Kidney epithelial cell (primary cell): ENCODE measurements around the gene MED4. TPM values are rescaled to one million over a fixed set of nuclear protein-coding genes. Genes with fewer than 3 reads are reported as not detected.

Experiments used
- DNase-seq: peaks from one replicate; pipeline ENCODE4 v3.0.0-alpha.2; 2010; ENCODE audit warnings: low read depth
- H3K27me3 ChIP-seq: 2 replicates; pipeline ENCODE4 v1.6.0; 2011; ENCODE audit warnings: low read length; ENCODE audit not compliant: control insufficient read depth, insufficient read depth
- H3K36me3 ChIP-seq: 2 replicates; pipeline ENCODE4 v1.5.1; 2011; ENCODE audit warnings: low read length; ENCODE audit not compliant: control insufficient read depth, insufficient read depth
- H3K4me3 ChIP-seq: 2 replicates; pipeline ENCODE4 v1.5.1; 2011; ENCODE audit warnings: low read depth, mild to moderate bottlenecking, control low read depth, low read length
- total RNA-seq: library from RNA; depleted of rRNA; stranded (reverse); fragments of >200 nt; gene quantifications from 2 replicates; pipeline ENCODE4 v1.2.3, GENCODE V29; 2015
- TF ChIP-seq, protein P1 (sequence below): IDR thresholded peaks from 2 replicates; pipeline ENCODE4 v1.5.1; 2011; ENCODE audit warnings: mild to moderate bottlenecking, moderate library complexity, low read length, control low read depth, inconsistent platforms; ENCODE audit not compliant: insufficient read depth, poor library complexity, severe bottlenecking

The MED4 gene
- total RNA-seq, 1 donor from 2014 or later, result 39.2 TPM

GRCh38 chr13:48110132-48110868 is 15.4 kb upstream of the MED4 start:
- TF ChIP-seq, protein P1, sequence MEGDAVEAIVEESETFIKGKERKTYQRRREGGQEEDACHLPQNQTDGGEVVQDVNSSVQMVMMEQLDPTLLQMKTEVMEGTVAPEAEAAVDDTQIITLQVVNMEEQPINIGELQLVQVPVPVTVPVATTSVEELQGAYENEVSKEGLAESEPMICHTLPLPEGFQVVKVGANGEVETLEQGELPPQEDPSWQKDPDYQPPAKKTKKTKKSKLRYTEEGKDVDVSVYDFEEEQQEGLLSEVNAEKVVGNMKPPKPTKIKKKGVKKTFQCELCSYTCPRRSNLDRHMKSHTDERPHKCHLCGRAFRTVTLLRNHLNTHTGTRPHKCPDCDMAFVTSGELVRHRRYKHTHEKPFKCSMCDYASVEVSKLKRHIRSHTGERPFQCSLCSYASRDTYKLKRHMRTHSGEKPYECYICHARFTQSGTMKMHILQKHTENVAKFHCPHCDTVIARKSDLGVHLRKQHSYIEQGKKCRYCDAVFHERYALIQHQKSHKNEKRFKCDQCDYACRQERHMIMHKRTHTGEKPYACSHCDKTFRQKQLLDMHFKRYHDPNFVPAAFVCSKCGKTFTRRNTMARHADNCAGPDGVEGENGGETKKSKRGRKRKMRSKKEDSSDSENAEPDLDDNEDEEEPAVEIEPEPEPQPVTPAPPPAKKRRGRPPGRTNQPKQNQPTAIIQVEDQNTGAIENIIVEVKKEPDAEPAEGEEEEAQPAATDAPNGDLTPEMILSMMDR, result no peak
- Histone ChIP-seq H3K36me3 (no peaks in the 10 kb centered on the region), H3K4me3 (no peak overlapping the region), H3K27me3 (no peaks in the 10 kb centered on the region)
- DNase-seq, result no peak

- Histone ChIP-seq H3K27me3 (no peaks in the 10 kb centered on the region), H3K36me3 (no peaks in the 10 kb centered on the region), H3K4me3 (no peak overlapping the region)
- TF ChIP-seq, protein P1, result no peak
- no peak for DNase-seq
Measured at GRCh38 chr13:48108106-48108505, 13.2 kb upstream of the MED4 start.

GRCh38 chr13:48097793-48098192 is 2.9 kb upstream of the MED4 start:
- TF ChIP-seq, protein P1, result no peak
- H3K27me3 ChIP-seq, result no peaks in the 10 kb centered on the region
- H3K36me3 ChIP-seq, result no peaks in the 10 kb centered on the region
- DNase-seq, result no peak
- no peak overlapping the region for H3K4me3 ChIP-seq

DNA sequence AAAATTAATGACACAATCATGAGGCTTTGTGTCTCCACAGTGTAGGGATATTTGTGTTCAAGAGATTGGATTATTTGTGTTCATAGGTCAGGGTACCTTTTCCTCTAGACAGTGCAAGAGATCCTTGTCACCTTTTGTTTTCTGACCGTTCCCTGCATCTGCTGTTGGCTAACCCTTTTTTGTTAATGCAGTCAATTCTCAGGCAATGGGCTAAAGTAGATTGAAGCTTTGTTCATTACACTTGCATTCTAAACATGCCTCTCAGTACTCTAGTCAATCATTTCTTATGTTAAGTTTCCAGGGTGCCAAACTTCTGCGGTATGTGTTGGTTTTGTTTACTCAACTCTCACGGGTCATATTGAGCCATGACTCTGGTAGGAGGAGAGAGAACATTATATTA is 1.8 kb upstream of the MED4 start:
- TF ChIP-seq, protein P1, result no peak
- no peaks in the 10 kb centered on the region for H3K36me3 ChIP-seq
- H3K4me3 ChIP-seq, result no peak overlapping the region
- H3K27me3 ChIP-seq, result no peaks in the 10 kb centered on the region
- peak; percentile 18 for DNase-seq

DNA sequence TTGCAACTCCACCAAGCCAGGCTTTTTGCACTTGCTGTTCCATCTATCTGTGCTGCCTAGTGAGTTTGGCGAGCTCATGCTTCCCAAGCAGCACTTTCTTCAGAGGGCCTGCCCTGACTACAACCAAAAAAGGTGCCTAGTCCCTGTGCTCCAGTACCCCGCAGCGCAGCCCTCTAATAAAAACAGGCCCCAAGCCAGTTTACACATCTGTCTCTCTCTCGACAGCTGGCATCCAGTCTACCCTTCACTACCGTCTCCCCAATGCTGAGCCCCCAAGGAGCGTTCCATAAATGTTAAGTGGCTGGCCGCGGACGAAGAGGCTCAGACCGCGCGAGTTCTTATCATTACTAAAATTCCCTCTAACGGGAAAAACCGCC is 512 bp downstream of the MED4 start:
- no peak for DNase-seq
- Histone ChIP-seq H3K27me3 (no peaks in the 10 kb centered on the region), H3K36me3 (no peaks in the 10 kb centered on the region), H3K4me3 (peak overlapping the region; percentile 86)
- TF ChIP-seq, protein P1, result no peak

GRCh38 chr13:48093588-48093987 is 1.3 kb downstream of the MED4 start:
- DNase-seq, result no peak
- no peaks in the 10 kb centered on the region for H3K36me3 ChIP-seq
- H3K27me3 ChIP-seq, result no peaks in the 10 kb centered on the region
- TF ChIP-seq, protein P1, result no peak
- H3K4me3 ChIP-seq, result peak overlapping the region; percentile 86
